ENCODE results near the gene CCT2. TPM values are rescaled to one million over a fixed set of nuclear protein-coding genes. Genes with fewer than 3 reads are reported as not detected.
A peak's percentile ranks its signal among the peaks of the same experiment; 100 is the strongest.

Gene CCT2
- total and polyA plus RNA-seq, 2 of the 4 experiments (the other 2 are of a cell fraction): 194 to 651 TPM

DNA sequence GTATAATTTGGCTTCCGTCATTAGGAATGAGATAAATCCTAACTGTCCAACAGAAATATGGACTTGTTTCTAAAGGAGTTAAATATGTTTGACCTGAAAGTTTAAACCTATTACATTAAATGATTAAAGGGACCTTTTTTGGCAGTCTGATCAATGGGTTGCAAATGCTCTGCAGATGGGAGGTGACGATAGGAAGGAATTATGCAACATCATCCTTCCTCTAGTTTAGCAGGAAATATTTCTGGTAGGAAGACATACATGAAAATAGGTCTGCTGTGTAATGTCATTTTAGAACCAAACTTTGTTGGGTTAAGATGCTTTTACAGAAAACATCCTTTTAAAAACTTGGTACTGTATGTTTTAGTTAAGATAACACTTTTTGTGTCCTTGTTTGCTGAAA, 22.9 kb downstream of the CCT2 start:
- Histone ChIP-seq H4K5ac (ENCODE audit: low read depth, low read length) (no peak overlapping the region), H3K4ac (ENCODE audit: low read depth, low read length) (no peak overlapping the region), H4K20me1 (ENCODE audit: insufficient read depth, low read length) (no peaks in the 10 kb centered on the region), H3K27ac (ENCODE audit: insufficient read depth, low read length) (no peak overlapping the region), H3K9me3 (ENCODE audit: control insufficient read depth, insufficient read depth, low read length) (0 out of 2 replicates have a peak, but pooled peaks cover 2% of the 10 kb centered on the region), H3K9me1 (ENCODE audit: insufficient read depth, low read length) (no peaks in the 10 kb centered on the region), H4K8ac (ENCODE audit: low read depth in 2 of 2, low read length in 2 of 2) (no peak overlapping the region), H3K27me3 (ENCODE audit: control insufficient read depth, insufficient read depth, low read length) (peaks cover 3% of the 10 kb centered on the region), H2BK20ac (ENCODE audit: low read depth, low read length) (no peak overlapping the region), H2BK120ac (ENCODE audit: low read depth, low read length) (no peak overlapping the region), H3K4me2 (ENCODE audit: low read depth, low read length) (no peak overlapping the region), H3K9ac (ENCODE audit: low read depth, low read length) (no peak overlapping the region), H2BK5ac (ENCODE audit: low read depth, low read length, poor library complexity, severe bottlenecking) (no peak overlapping the region), H2AK5ac (ENCODE audit: low read depth, low read length) (no peak overlapping the region), H3K56ac (ENCODE audit: extremely low read depth, insufficient read depth, low read length) (no peak overlapping the region), H3K14ac (replicated peaks; ENCODE audit: low read depth, low read length) (no peak overlapping the region), H3K23ac (ENCODE audit: low read depth, low read length) (no peak overlapping the region), H3K36me3 (ENCODE audit: control insufficient read depth, insufficient read depth, low read length) (peaks cover 4% of the 10 kb centered on the region), H2AFZ (replicated peaks; ENCODE audit: low read length, poor library complexity) (no peak overlapping the region), H3K4me1 (ENCODE audit: control insufficient read depth, insufficient read depth, low read length) (no peaks in the 10 kb centered on the region), H4K91ac (ENCODE audit: insufficient read depth, low read depth, low read length) (no peak overlapping the region), H3K18ac (ENCODE audit: low read depth, low read length) (no peak overlapping the region), H3K4me3 (ENCODE audit: insufficient read depth, low read depth, low read length) (no peak overlapping the region), H2BK15ac (ENCODE audit: low read depth, low read length) (no peak overlapping the region), H2AK9ac (replicated peaks; ENCODE audit: low read depth, low read length, poor library complexity) (no peak overlapping the region), H3K79me1 (ENCODE audit: low read depth in 1 of 2, low read length in 2 of 2) (no peaks in the 10 kb centered on the region)
- dilution Hi-C loops (cut with HindIII; ENCODE audit: low sequenced_read_pairs, unreplicated experiment): no loop called here
- DNase-seq (no peak), ATAC-seq (ENCODE audit: low read depth) (no peak)
- ChIA-PET CTCF (no interaction called here), POLR2A (ENCODE audit: unreplicated experiment) (no interaction called here)
- TF ChIP-seq MXI1 (IDR thresholded peaks at IDR 0.05; ENCODE audit: borderline replicate concordance, low read depth, low read length) (no peak), CEBPB (IDR thresholded peaks at IDR 0.05; ENCODE audit: low read depth, low read length) (peak; percentile 37; the same call in 1 of the 2 replicates)
- BruUV-seq (replicated peaks): no TSS peak
- in situ Hi-C loops (cut with MboI; ENCODE audit: low sequenced_read_pairs): no loop called here
- WGBS, 2 experiments (ENCODE audit: extremely low coverage in 2 of 2, insufficient read length in 1 of 2): no CpG with 5 or more reads among the region's 2 CpGs
- intact Hi-C loops (cut with micrococcal nuclease): loop anchor here (10.0 kb wide), 1 partner anchor 127 kb away; the partner anchor contains the start of gene RAB3IP
